GM10847 (cell line): Measurements from ENCODE around the gene SLC35F3.

Experiments
- POLR2A ChIP-seq: IDR thresholded peaks from 2 replicates; pipeline ENCODE4 v1.6.1; 2011; ENCODE audit not compliant: insufficient read length; ENCODE audit errors: extremely low read depth

The SLC35F3 gene

GRCh38 chr1:234040446-234041317 is 136.2 kb downstream of the SLC35F3 start:
- TF ChIP-seq POLR2A = no peak

- TF ChIP-seq POLR2A = no peak
Observed at GRCh38 chr1:234044079-234044478, 139.6 kb downstream of the SLC35F3 start.

- TF ChIP-seq POLR2A = no peak
Observed at GRCh38 chr1:234047123-234047522, 142.6 kb downstream of the SLC35F3 start.

GRCh38 chr1:234062166-234062565 is 157.7 kb downstream of the SLC35F3 start:
- no peak for TF ChIP-seq POLR2A

GRCh38 chr1:234065794-234066447 is 161.4 kb downstream of the SLC35F3 start:
- no peak for TF ChIP-seq POLR2A

GRCh38 chr1:234067581-234068337 is 163.3 kb downstream of the SLC35F3 start:
- no peak for TF ChIP-seq POLR2A

GRCh38 chr1:234069760-234070159 is 165.3 kb downstream of the SLC35F3 start:
- TF ChIP-seq POLR2A = no peak

GRCh38 chr1:234072793-234073192 is 168.3 kb downstream of the SLC35F3 start:
- TF ChIP-seq POLR2A = no peak

- TF ChIP-seq POLR2A = no peak
Observed at GRCh38 chr1:234078143-234078542, 173.7 kb downstream of the SLC35F3 start.

GRCh38 chr1:234079896-234080295 is 175.4 kb downstream of the SLC35F3 start:
- TF ChIP-seq POLR2A = no peak

- TF ChIP-seq POLR2A = no peak
Observed at GRCh38 chr1:234083460-234083859, 179.0 kb downstream of the SLC35F3 start.

GRCh38 chr1:234089396-234089795 is 184.9 kb downstream of the SLC35F3 start:
- no peak for TF ChIP-seq POLR2A

- no peak for TF ChIP-seq POLR2A
Observed at GRCh38 chr1:234090212-234091064, 186.0 kb downstream of the SLC35F3 start.

- TF ChIP-seq POLR2A = no peak
Observed at GRCh38 chr1:234091065-234091401, 186.6 kb downstream of the SLC35F3 start.

- TF ChIP-seq POLR2A = no peak
Observed at GRCh38 chr1:234091876-234092275, 187.4 kb downstream of the SLC35F3 start.
